ENCODE results near the gene THEMIS.

GRCh38 chr6:127904160-127904559 lies 3.3 kb upstream of the THEMIS start:
- no peak for TF ChIP-seq EZH2 (IDR thresholded peaks at IDR 0.05; ENCODE audit: insufficient read depth, poor library complexity, severe bottlenecking)
- no peak for TF ChIP-seq EZH2phosphoT487 (IDR thresholded peaks at IDR 0.05; ENCODE audit: insufficient read depth, low read depth)

Data from GM23248 (cell line).